Kidney tubule cell (primary cell): ENCODE measurements around the gene SRBD1.
A peak's percentile ranks its signal among the peaks of the same experiment; 100 is the strongest.

Source experiments
- DNase-seq: peaks from one replicate; pipeline ENCODE4 v3.0.0-alpha.2; 2018; ENCODE audit warnings: low spot score

Gene SRBD1

GRCh38 chr2:45636008-45636407, 24.9 kb upstream of the SRBD1 start:
- no peak for DNase-seq

- DNase-seq: no peak
Observed at GRCh38 chr2:45634223-45634622, 23.2 kb upstream of the SRBD1 start.

- no peak for DNase-seq
Observed at GRCh38 chr2:45631955-45632354, 20.9 kb upstream of the SRBD1 start.

- no peak for DNase-seq
Observed at GRCh38 chr2:45631319-45631718, 20.3 kb upstream of the SRBD1 start.

- no peak for DNase-seq
Observed at GRCh38 chr2:45629971-45630370, 18.9 kb upstream of the SRBD1 start.

GRCh38 chr2:45627911-45628310, 16.8 kb upstream of the SRBD1 start:
- DNase-seq: peak; percentile 78

- no peak for DNase-seq
Observed at GRCh38 chr2:45626387-45627221, 15.5 kb upstream of the SRBD1 start.

- peak; percentile 9 for DNase-seq
Observed at GRCh38 chr2:45625824-45626223, 14.8 kb upstream of the SRBD1 start.

GRCh38 chr2:45623098-45623497, 12.0 kb upstream of the SRBD1 start:
- DNase-seq: peak; percentile 47

GRCh38 chr2:45622336-45623075, 11.4 kb upstream of the SRBD1 start:
- DNase-seq: peak; percentile 14

- no peak for DNase-seq
Observed at GRCh38 chr2:45617496-45617895, 6.4 kb upstream of the SRBD1 start.

GRCh38 chr2:45616658-45617411, 5.8 kb upstream of the SRBD1 start:
- DNase-seq: peak; percentile 4

GRCh38 chr2:45614871-45615415, 3.9 kb upstream of the SRBD1 start:
- no peak for DNase-seq

- no peak for DNase-seq
Observed at GRCh38 chr2:45614330-45614729, 3.3 kb upstream of the SRBD1 start.

- DNase-seq: no peak
Observed at GRCh38 chr2:45612731-45613130, 1.7 kb upstream of the SRBD1 start.

- DNase-seq: peak; percentile 68
Observed at GRCh38 chr2:45612285-45612684, 1.2 kb upstream of the SRBD1 start.

GRCh38 chr2:45610281-45611019, 617 bp downstream of the SRBD1 start:
- peak; percentile 68 for DNase-seq

- DNase-seq: peak; percentile 37
Observed at GRCh38 chr2:45607701-45608100, 3.4 kb downstream of the SRBD1 start.

- no peak for DNase-seq
Observed at GRCh38 chr2:45606796-45607195, 4.3 kb downstream of the SRBD1 start.

GRCh38 chr2:45605116-45605515, 6.0 kb downstream of the SRBD1 start:
- DNase-seq: no peak

GRCh38 chr2:45602624-45603023, 8.4 kb downstream of the SRBD1 start:
- DNase-seq: no peak

GRCh38 chr2:45598545-45598944, 12.5 kb downstream of the SRBD1 start:
- no peak for DNase-seq
